K562 (cell line): ENCODE results near the gene SLC6A6. TPM values are rescaled to one million over a fixed set of nuclear protein-coding genes. Genes with fewer than 3 reads are reported as not detected.

ENCODE experiments used
- ATAC-seq: fragments of 200-7000 bp; cut with Tn5 transposase; 3 replicates; pipeline ENCODE4 v1.9.1; 2020; ENCODE audit warnings: moderate library complexity
- BruUV-seq: library from RNA; stranded (reverse); fragments of 400-500 nt; replicated peaks from 2 replicates; lab custom pipeline; 2021; lab: Mats Ljungman, UMichigan
- CTCF ChIA-PET: fragments of 300-600 bp; formaldehyde crosslinking; extraction: SDS; loops from one replicate; lab custom pipeline; 2021; ENCODE audit warnings: low intra/inter-chr PET ratio; lab: Yijun Ruan, JAX
- POLR2A ChIA-PET: fragments of 300-600, 350-650 bp; sonication (Branson Sonifier 250); formaldehyde crosslinking; extraction: SDS; loops from one replicate; lab custom pipeline; 2021; ENCODE audit warnings: antibody characterized with exemption, inconsistent platforms; lab: Yijun Ruan, JAX
- DNase-seq, 4 experiments: peaks; one replicate each; pipeline versions ENCODE4 v3.0.0 to v3.0.0-alpha.2; 2011 to 2018; ENCODE audit warnings: low spot score in 3 of 4, mixed read lengths in 3 of 4; ENCODE audit errors: extremely low read depth in 1 of 4
- FAIRE-seq: peaks from 2 replicates; lab custom pipeline; 2011; peaks lifted over from hg19 to GRCh38; lab: Jason Lieb, UNC
- H2AFZ ChIP-seq: 2 replicates; pipeline ENCODE4 v1.6.0; 2011; ENCODE audit warnings: low read depth, low read length, control low read depth, inconsistent platforms
- H3K27ac ChIP-seq: fragments of 200-600 bp; 3 replicates; pipeline ENCODE4 v1.8.0; 2011; ENCODE audit warnings: low read depth, mild to moderate bottlenecking, control low read depth, inconsistent platforms, low read length, moderate library complexity, mixed read lengths; ENCODE audit errors: extremely low read depth
- H3K27me3 ChIP-seq, 2 experiments: fragments of 300-600 bp in 1 of 2; 2 replicates in 1 of 2; 3 replicates in 1 of 2; pipeline versions ENCODE4 v1.6.0 to v1.8.0; 2011; ENCODE audit warnings: inconsistent platforms in 2 of 2, low read length in 2 of 2, mild to moderate bottlenecking in 1 of 2, mixed read lengths in 1 of 2, moderate library complexity in 1 of 2; ENCODE audit not compliant: control insufficient read depth in 2 of 2, insufficient read depth in 2 of 2
- H3K36me3 ChIP-seq: fragments of 300-600 bp; 3 replicates; pipeline ENCODE4 v1.8.0; 2011; ENCODE audit warnings: mild to moderate bottlenecking, low read length, inconsistent platforms; ENCODE audit not compliant: control insufficient read depth, insufficient read depth
- H3K4me1 ChIP-seq, 2 experiments: fragments of 200-600 bp in 1 of 2; replicated peaks in 1 of 2; 2 replicates in 1 of 2; 3 replicates in 1 of 2; pipeline versions ENCODE4 v1.5.1 to v1.8.0; 2011; ENCODE audit warnings: inconsistent platforms in 2 of 2, low read length in 2 of 2, mild to moderate bottlenecking in 1 of 2, mixed read lengths in 1 of 2, moderate library complexity in 1 of 2; ENCODE audit not compliant: control insufficient read depth in 2 of 2, insufficient read depth in 2 of 2
- H3K4me2 ChIP-seq: 2 replicates; pipeline ENCODE4 v1.6.1; 2011; ENCODE audit warnings: low read length, control low read depth, inconsistent platforms, mixed read lengths; ENCODE audit not compliant: insufficient read depth
- H3K4me3 ChIP-seq: fragments of 200-600 bp; sonication (generic), shearing (Covaris generic); 2 replicates; pipeline ENCODE4 v1.5.1; 2016; ENCODE audit warnings: control low read depth, inconsistent platforms
- H3K79me2 ChIP-seq: fragments of 200-600 bp; 3 replicates; pipeline ENCODE4 v1.8.0; 2011; ENCODE audit warnings: low read length, inconsistent platforms; ENCODE audit not compliant: control insufficient read depth, insufficient read depth
- H3K9ac ChIP-seq, 2 experiments: 2 replicates each; pipeline versions ENCODE4 v1.6.0 to v1.6.1; 2011; ENCODE audit warnings: low read depth in 2 of 2, low read length in 2 of 2, control low read depth in 1 of 2, inconsistent platforms in 1 of 2, mild to moderate bottlenecking in 1 of 2, mixed read lengths in 1 of 2; ENCODE audit not compliant: insufficient read depth in 1 of 2
- H3K9me1 ChIP-seq: one replicate; pipeline ENCODE4 v1.6.0; 2011; ENCODE audit warnings: inconsistent platforms, mild to moderate bottlenecking, low read length, moderate library complexity; ENCODE audit not compliant: control insufficient read depth, insufficient read depth
- H3K9me3 ChIP-seq: replicated peaks from 2 replicates; pipeline ENCODE4 v1.5.1; 2011; ENCODE audit warnings: low read depth, low read length, inconsistent platforms; ENCODE audit not compliant: control insufficient read depth, insufficient read depth
- H4K20me1 ChIP-seq: replicated peaks from 2 replicates; pipeline ENCODE4 v1.6.1; 2011; ENCODE audit warnings: low read length, inconsistent platforms, mixed read lengths; ENCODE audit not compliant: control insufficient read depth, insufficient read depth
- ZKSCAN1 ChIP-seq: fragments of 150-350 bp; IDR thresholded peaks from 2 replicates; pipeline ENCODE4 v1.6.1; 2016; ENCODE audit warnings: low read depth, low read length
- ZNF586 ChIP-seq: fragments of 450-650 bp; formaldehyde crosslinking; conservative IDR thresholded peaks from 2 replicates; pipeline ENCODE4 v1.4.0; 2020; ENCODE audit warnings: mild to moderate bottlenecking, moderate library complexity
- WGBS: fragments of 100-300 bp; shearing (Covaris generic); methylation state at CpG from one replicate; pipeline ENCODE4 v1.1.6; 2016; ENCODE audit warnings: low coverage, mixed read lengths; ENCODE audit not compliant: insufficient coverage; ENCODE audit errors: missing lambda C conversion rate; 5-methylcytosine and 5-hydroxymethylcytosine counted together
- in situ Hi-C: fragments of 300-500 bp; cut with MboI; formaldehyde crosslinking; loops from 4 replicates; pipeline ENCODE4 v1.15.0; 2018; ENCODE audit warnings: inconsistent platforms, mixed read lengths
- intact Hi-C: fragments of 100-400 bp; cut with micrococcal nuclease; formaldehyde crosslinking; loops from 2 replicates; pipeline ENCODE4 v1.14.2; 2022
- polyA plus RNA-seq, 8 experiments: library from polyadenylated mRNA; depleted of rRNA in 4 of 8; stranded (reverse) in 5 of 8; unstranded in 3 of 8; fragments of >200 nt; fragmentation: Nextera tagmentation in 2 of 8; fragmentation: Illumina TruSeq in 1 of 8; extraction: Ambion mirVana in 2 of 8; extraction: Trizol in 1 of 8; gene quantifications; 2 replicates each; pipeline versions ENCODE4 v1.2.1 to v1.2.3, GENCODE V29; 2011 to 2014; ENCODE audit warnings: inconsistent platforms in 1 of 8, missing spikeins in 1 of 8
- total RNA-seq, 7 experiments: library from RNA; depleted of rRNA in 6 of 7; stranded (reverse); fragments of >200 nt in 6 of 7; fragmentation: Illumina TruSeq in 2 of 7; extraction: Trizol in 2 of 7; gene quantifications; 2 replicates each; pipeline versions ENCODE4 v1.2.1 to v1.2.3, GENCODE V29; 2011 to 2021; ENCODE audit warnings: low replicate concordance in 1 of 7

SLC6A6 gene
- total and polyA plus RNA-seq, 9 of the 15 experiments (the other 6 are each of a cell fraction or from before 2014, with no cell fraction given), result 12.3 to 203 (median 93.2) TPM

- peak; percentile 85 for TF ChIP-seq ZKSCAN1
- TF ChIP-seq ZNF586 (CRISPR knock-in tag), result no peak
- DNase-seq, result no peak
- Histone ChIP-seq H3K9me3 (no peaks in the 10 kb centered on the region), H3K4me3 (no peak overlapping the region), H3K9me1 (no peaks in the 10 kb centered on the region), H3K79me2 (no peaks in the 10 kb centered on the region), H3K27ac (no peak overlapping the region), H3K27me3 (peaks cover 17 to 53% of the 10 kb centered on the region in 2 experiments), H3K4me1 (peaks cover 0 to 28% of the 10 kb centered on the region in 2 experiments; a peak in 2 of 5 replicates), H3K4me2 (no peak overlapping the region), H3K36me3 (no peaks in the 10 kb centered on the region), H2AFZ (no peak overlapping the region), H4K20me1 (peaks cover 6% of the 10 kb centered on the region; the same call in 1 of the 2 replicates), H3K9ac (peak overlapping the region in 1 of 2 experiments; percentile 29; a peak in 1 of 4 replicates)
- ATAC-seq, result no peak
- POLR2A ChIA-PET, result interaction anchor here (0.9 to 1.2 kb wide), 2 partner anchors 9 to 12 kb away, joined by 3 to 4 read pairs; no protein-coding TSS in a partner anchor
- 18% methylated on average over 23 of the region's 23 CpGs for WGBS
- no peak for FAIRE-seq
- intact Hi-C loops (no loop called here), in situ Hi-C loops (loop anchor here (25.0 kb wide), 1 partner anchor 401 kb away; no protein-coding TSS in a partner anchor)
- BruUV-seq, result no TSS peak
- CTCF ChIA-PET, result interaction anchor here (1.3 kb wide), 1 partner anchor 410 kb away, joined by 3 read pairs; no protein-coding TSS in a partner anchor
Observed at GRCh38 chr3:14510838-14511622, 108.6 kb downstream of the SLC6A6 start.
